Measurements from ENCODE around the gene ASB1.

- TF ChIP-seq CTCF (IDR thresholded peaks at IDR 0.05 in 2 of 3, conservative IDR thresholded peaks at IDR 0.05 in 1 of 3; ENCODE audit: control insufficient read depth in 2 of 3, extremely low read depth in 1 of 3, insufficient read depth in 1 of 3, low read depth in 3 of 3, low read length in 3 of 3) (no peak), REST (IDR thresholded peaks at IDR 0.05; ENCODE audit: low read depth, low read length) (no peak), MEF2A (IDR thresholded peaks at IDR 0.05; ENCODE audit: insufficient read depth, low read depth, low read length) (no peak), EZH2 (IDR thresholded peaks at IDR 0.05; ENCODE audit: borderline replicate concordance, control insufficient read depth, low read depth, low read length) (no peak), KAT2A (conservative IDR thresholded peaks at IDR 0.05; ENCODE audit: control insufficient read depth, low read depth, low read length) (no peak), LARP7 (IDR thresholded peaks at IDR 0.05) (no peak), KDM1A (IDR thresholded peaks at IDR 0.05; ENCODE audit: borderline replicate concordance) (no peak), SMC3 (IDR thresholded peaks at IDR 0.05; ENCODE audit: borderline replicate concordance, low read length) (no peak), FOXM1 (IDR thresholded peaks at IDR 0.05; ENCODE audit: low read depth, low read length) (no peak)
Observed at GRCh38 chr2:238440767-238441166, 14.0 kb downstream of the ASB1 start.

All from GM12878 (cell line).